Panc1 (cell line): ENCODE measurements around the gene FNTB. TPM values are rescaled to one million over a fixed set of nuclear protein-coding genes. Genes with fewer than 3 reads are reported as not detected.

Source experiments
- ATAC-seq: fragments of 200-7000 bp; cut with Tn5 transposase; 2 replicates; pipeline ENCODE4 v1.9.1; 2020; ENCODE audit warnings: mild to moderate bottlenecking, moderate library complexity
- BruUV-seq: library from RNA; stranded (reverse); fragments of 400-500 nt; replicated peaks from 2 replicates; lab custom pipeline; 2021; lab: Mats Ljungman, UMichigan
- CTCF ChIA-PET: fragments of 300-600 bp; sonication (Branson Sonifier 250); formaldehyde crosslinking; loops from one replicate; lab custom pipeline; 2022; ENCODE audit warnings: antibody characterized with exemption; lab: Charles Lee
- POLR2A ChIA-PET: fragments of 300-600 bp; sonication (Branson Sonifier 250); formaldehyde crosslinking; loops from one replicate; lab custom pipeline; 2022; ENCODE audit warnings: antibody characterized with exemption; lab: Charles Lee
- DNase-seq: peaks from one replicate; pipeline ENCODE4 v3.0.0-alpha.2; 2010; ENCODE audit warnings: low read depth, low spot score
- H3K27ac ChIP-seq: 2 replicates; pipeline ENCODE4 v1.5.1; 2011; ENCODE audit warnings: mild to moderate bottlenecking, low read length, inconsistent platforms
- H3K27me3 ChIP-seq: fragments of 200-500 bp; sonication (Bioruptor generic); 2 replicates; pipeline ENCODE4 v1.6.0; 2014; ENCODE audit warnings: low read length, inconsistent platforms; ENCODE audit not compliant: control insufficient read depth, insufficient read depth
- H3K36me3 ChIP-seq: fragments of 200-500 bp; sonication (Bioruptor generic); 2 replicates; pipeline ENCODE4 v1.5.1; 2014; ENCODE audit warnings: inconsistent platforms, mild to moderate bottlenecking, low read length, moderate library complexity; ENCODE audit not compliant: control insufficient read depth, insufficient read depth
- H3K4me1 ChIP-seq: 2 replicates; pipeline ENCODE4 v1.5.1; 2011; ENCODE audit warnings: inconsistent platforms, mild to moderate bottlenecking, low read length, moderate library complexity; ENCODE audit not compliant: control insufficient read depth, insufficient read depth
- H3K4me3 ChIP-seq, 2 experiments: 2 replicates each; pipeline ENCODE4 v1.5.1; 2011 to 2012; ENCODE audit warnings: low read depth in 2 of 2, low read length in 2 of 2, mild to moderate bottlenecking in 2 of 2, inconsistent platforms in 1 of 2, moderate library complexity in 1 of 2
- H3K9me3 ChIP-seq: fragments of 200-500 bp; sonication (Bioruptor generic); 2 replicates; pipeline ENCODE4 v1.5.1; 2014; ENCODE audit warnings: low read depth, mild to moderate bottlenecking, inconsistent platforms, low read length, moderate library complexity; ENCODE audit not compliant: control insufficient read depth, insufficient read depth
- POLR2AphosphoS5 ChIP-seq: IDR thresholded peaks from 2 replicates; pipeline ENCODE4 v1.6.1; 2012; ENCODE audit warnings: mild to moderate bottlenecking, low read depth, low read length, moderate library complexity
- REST ChIP-seq, 2 experiments: IDR thresholded peaks; 2 replicates each; pipeline ENCODE4 v1.6.1; 2011 to 2012; ENCODE audit warnings: low read depth in 2 of 2, control low read depth in 1 of 2, low read length in 1 of 2, mild to moderate bottlenecking in 1 of 2, moderate library complexity in 1 of 2; ENCODE audit not compliant: insufficient read depth in 1 of 2
- SIN3A ChIP-seq: IDR thresholded peaks from 2 replicates; pipeline ENCODE4 v1.6.1; 2012; ENCODE audit warnings: low read depth, mild to moderate bottlenecking, low read length, moderate library complexity, borderline replicate concordance; ENCODE audit not compliant: insufficient read depth
- TCF7L2 ChIP-seq: IDR thresholded peaks from 2 replicates; pipeline ENCODE4 v1.6.1; 2011; ENCODE audit warnings: mild to moderate bottlenecking, low read depth, low read length, inconsistent platforms
- in situ Hi-C: cut with HindIII; loops from 2 replicates; pipeline ENCODE4 v1.10.0; 2016; ENCODE audit warnings: low sequenced_read_pairs, low pct_unique_long_range_greater_than_20kb
- intact Hi-C: fragments of 100-400 bp; cut with micrococcal nuclease; formaldehyde crosslinking; loops from one replicate; pipeline ENCODE4 v1.10.0; 2022; ENCODE audit not compliant: unreplicated experiment
- total RNA-seq: library from RNA; stranded (reverse); gene quantifications from one replicate; pipeline ENCODE4 v1.2.1, GENCODE V29; 2021; ENCODE audit not compliant: unreplicated experiment
- TF ChIP-seq, protein P1 (sequence below): fragments of 450-650 bp; IDR thresholded peaks from 2 replicates; pipeline ENCODE4 v1.5.1; 2017; ENCODE audit warnings: mild to moderate bottlenecking

FNTB gene
- total RNA-seq, 1 experiment from 2014 or later: 13.3 TPM

DNA sequence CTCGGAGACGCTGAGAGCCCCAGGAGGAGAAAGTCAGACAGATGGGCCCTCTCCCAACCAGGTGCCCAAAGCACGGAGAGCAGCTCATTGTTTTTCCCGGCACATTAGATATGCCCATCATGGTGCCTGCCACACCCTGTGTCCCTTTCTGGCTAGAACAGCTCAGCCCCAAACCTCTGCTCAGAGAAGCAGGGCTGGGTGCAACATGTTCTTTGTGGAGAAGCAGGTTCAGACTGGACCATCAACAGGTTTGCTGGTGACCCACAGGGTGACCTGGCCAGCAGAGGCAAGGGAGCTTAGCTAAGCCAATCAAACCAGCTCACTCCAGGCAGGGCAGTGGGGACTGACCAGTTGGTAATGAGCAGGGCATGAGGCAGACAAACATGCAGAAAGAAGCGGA, 28.0 kb upstream of the FNTB start:
- TF ChIP-seq SIN3A (no peak), TCF7L2 (no peak), REST (IDR thresholded peaks at IDR 0.05; ENCODE audit: insufficient read depth in 1 of 2, low read depth in 2 of 2, low read length in 1 of 2) (no peak), POLR2AphosphoS5 (no peak)
- TF ChIP-seq, protein P1, sequence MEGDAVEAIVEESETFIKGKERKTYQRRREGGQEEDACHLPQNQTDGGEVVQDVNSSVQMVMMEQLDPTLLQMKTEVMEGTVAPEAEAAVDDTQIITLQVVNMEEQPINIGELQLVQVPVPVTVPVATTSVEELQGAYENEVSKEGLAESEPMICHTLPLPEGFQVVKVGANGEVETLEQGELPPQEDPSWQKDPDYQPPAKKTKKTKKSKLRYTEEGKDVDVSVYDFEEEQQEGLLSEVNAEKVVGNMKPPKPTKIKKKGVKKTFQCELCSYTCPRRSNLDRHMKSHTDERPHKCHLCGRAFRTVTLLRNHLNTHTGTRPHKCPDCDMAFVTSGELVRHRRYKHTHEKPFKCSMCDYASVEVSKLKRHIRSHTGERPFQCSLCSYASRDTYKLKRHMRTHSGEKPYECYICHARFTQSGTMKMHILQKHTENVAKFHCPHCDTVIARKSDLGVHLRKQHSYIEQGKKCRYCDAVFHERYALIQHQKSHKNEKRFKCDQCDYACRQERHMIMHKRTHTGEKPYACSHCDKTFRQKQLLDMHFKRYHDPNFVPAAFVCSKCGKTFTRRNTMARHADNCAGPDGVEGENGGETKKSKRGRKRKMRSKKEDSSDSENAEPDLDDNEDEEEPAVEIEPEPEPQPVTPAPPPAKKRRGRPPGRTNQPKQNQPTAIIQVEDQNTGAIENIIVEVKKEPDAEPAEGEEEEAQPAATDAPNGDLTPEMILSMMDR: no peak
- no peak overlapping the region for H3K27ac ChIP-seq
- no peaks in the 10 kb centered on the region for H3K9me3 ChIP-seq
- CTCF ChIA-PET: no interaction called here
- ATAC-seq (no peak), DNase-seq (no peak)
- no peaks in the 10 kb centered on the region for H3K36me3 ChIP-seq
- no TSS peak for BruUV-seq
- in situ Hi-C loops: no loop called here
- no peaks in the 10 kb centered on the region for H3K4me1 ChIP-seq
- no peak overlapping the region for H3K4me3 ChIP-seq
- POLR2A ChIA-PET: no interaction called here
- intact Hi-C loops: no loop called here
- no peaks in the 10 kb centered on the region for H3K27me3 ChIP-seq

DNA sequence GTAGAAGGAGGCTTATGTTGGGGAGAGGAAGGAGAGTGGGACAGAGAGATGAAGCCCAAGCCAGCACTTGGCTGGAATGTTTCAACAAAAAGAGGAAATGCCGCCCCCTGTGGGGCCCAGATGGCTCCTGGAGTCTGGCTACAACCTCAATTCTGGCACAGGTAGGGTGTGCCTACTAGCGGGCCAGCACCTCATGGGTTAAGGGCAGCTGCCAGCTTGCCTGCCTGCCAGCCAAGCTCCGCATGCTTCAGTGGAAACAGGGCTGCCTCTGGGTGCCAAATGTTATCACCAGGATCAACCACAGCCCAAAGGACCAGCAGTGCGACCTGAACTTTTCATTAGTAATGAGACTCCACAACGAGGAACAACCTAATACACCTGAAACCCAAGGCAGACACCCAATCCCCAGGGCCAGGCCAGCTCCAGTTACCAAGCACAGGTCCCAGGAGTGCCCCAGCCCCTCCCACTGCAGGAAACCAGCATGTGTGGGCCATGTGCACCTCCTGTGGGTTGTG, 25.9 kb upstream of the FNTB start:
- peak; percentile 34; the same call in 1 of the 2 replicates for ATAC-seq
- no peak overlapping the region for H3K4me3 ChIP-seq
- ChIA-PET POLR2A (no interaction called here), CTCF (no interaction called here)
- H3K27me3 ChIP-seq: no peaks in the 10 kb centered on the region
- no TSS peak for BruUV-seq
- in situ Hi-C loops (no loop called here), intact Hi-C loops (no loop called here)
- H3K36me3 ChIP-seq: no peaks in the 10 kb centered on the region
- TF ChIP-seq POLR2AphosphoS5 (no peak), REST (IDR thresholded peaks at IDR 0.05; ENCODE audit: insufficient read depth in 1 of 2, low read depth in 2 of 2, low read length in 1 of 2) (no peak), TCF7L2 (no peak), SIN3A (no peak)
- TF ChIP-seq, protein P1: no peak
- DNase-seq: no peak
- H3K4me1 ChIP-seq: no peaks in the 10 kb centered on the region
- no peaks in the 10 kb centered on the region for H3K9me3 ChIP-seq
- no peak overlapping the region for H3K27ac ChIP-seq
